H9 (cell line): Measurements from ENCODE around the gene ZNF341. TPM values are rescaled to one million over a fixed set of nuclear protein-coding genes. Genes with fewer than 3 reads are reported as not detected.

ENCODE experiments used
- DNase-seq: peaks from one replicate; pipeline ENCODE4 v3.0.0-alpha.2; 2017
- H2AFZ ChIP-seq: one replicate; pipeline ENCODE4 v1.6.1; 2013; ENCODE audit warnings: mild to moderate bottlenecking, low read length, control low read depth, moderate library complexity
- H2AK5ac ChIP-seq: 2 replicates; pipeline ENCODE4 v1.6.1; 2013; ENCODE audit warnings: low read length, control low read depth, mixed read lengths; ENCODE audit not compliant: insufficient read length
- H2BK120ac ChIP-seq: one replicate; pipeline ENCODE4 v1.6.1; 2013; ENCODE audit warnings: low read depth, mild to moderate bottlenecking, low read length, control low read depth, inconsistent platforms; ENCODE audit not compliant: poor library complexity, severe bottlenecking
- H2BK12ac ChIP-seq: 2 replicates; pipeline ENCODE4 v1.6.1; 2013; ENCODE audit warnings: low read length, control low read depth, mixed read lengths, low read depth; ENCODE audit not compliant: insufficient read length
- H2BK15ac ChIP-seq: 2 replicates; pipeline ENCODE4 v1.6.1; 2013; ENCODE audit warnings: low read depth, low read length, control low read depth
- H2BK20ac ChIP-seq: one replicate; pipeline ENCODE4 v1.6.1; 2013; ENCODE audit warnings: low read depth, mild to moderate bottlenecking, low read length, control low read depth, inconsistent platforms; ENCODE audit not compliant: poor library complexity, severe bottlenecking
- H2BK5ac ChIP-seq: 2 replicates; pipeline ENCODE4 v1.6.1; 2013; ENCODE audit warnings: low read length, control low read depth, mixed read lengths; ENCODE audit not compliant: insufficient read length
- H3K14ac ChIP-seq: 2 replicates; pipeline ENCODE4 v1.6.1; 2013; ENCODE audit warnings: low read length, control low read depth; ENCODE audit not compliant: insufficient read depth
- H3K18ac ChIP-seq: 2 replicates; pipeline ENCODE4 v1.6.1; 2013; ENCODE audit warnings: low read depth, mild to moderate bottlenecking, mixed read lengths, low read length, control low read depth; ENCODE audit not compliant: insufficient read length
- H3K23ac ChIP-seq: 2 replicates; pipeline ENCODE4 v1.6.1; 2013; ENCODE audit warnings: low read length, control low read depth, mixed read lengths, low read depth; ENCODE audit not compliant: insufficient read length
- H3K23me2 ChIP-seq: 2 replicates; pipeline ENCODE4 v1.6.1; 2013; ENCODE audit warnings: low read depth, mild to moderate bottlenecking, mixed read lengths, low read length, control low read depth; ENCODE audit not compliant: insufficient read length, poor library complexity, severe bottlenecking
- H3K27ac ChIP-seq: 2 replicates; pipeline ENCODE4 v1.5.1; 2013; ENCODE audit warnings: low read length, control low read depth, mixed read lengths, low read depth; ENCODE audit not compliant: insufficient read length
- H3K27me3 ChIP-seq: 2 replicates; pipeline ENCODE4 v1.6.1; 2013; ENCODE audit warnings: low read length, control low read depth, inconsistent platforms; ENCODE audit not compliant: insufficient read depth
- H3K4ac ChIP-seq: 2 replicates; pipeline ENCODE4 v1.6.1; 2013; ENCODE audit warnings: low read depth, mild to moderate bottlenecking, control low read depth, inconsistent platforms, low read length, moderate library complexity
- H3K4me1 ChIP-seq: 2 replicates; pipeline ENCODE4 v1.6.1; 2013; ENCODE audit warnings: low read length, control low read depth, inconsistent platforms; ENCODE audit not compliant: insufficient read depth
- H3K4me2 ChIP-seq: 2 replicates; pipeline ENCODE4 v1.6.1; 2013; ENCODE audit warnings: low read length, control low read depth, mixed read lengths; ENCODE audit not compliant: insufficient read length, insufficient read depth
- H3K56ac ChIP-seq: 2 replicates; pipeline ENCODE4 v1.6.1; 2013; ENCODE audit warnings: low read depth, mild to moderate bottlenecking, mixed read lengths, low read length, control low read depth; ENCODE audit not compliant: insufficient read length
- H3K79me1 ChIP-seq: 2 replicates; pipeline ENCODE4 v1.6.1; 2013; ENCODE audit warnings: low read depth, mild to moderate bottlenecking, moderate library complexity, low read length, control low read depth, inconsistent platforms; ENCODE audit not compliant: insufficient read depth, poor library complexity, severe bottlenecking
- H3K79me2 ChIP-seq: 2 replicates; pipeline ENCODE4 v1.6.1; 2013; ENCODE audit warnings: low read length, control low read depth, inconsistent platforms; ENCODE audit not compliant: insufficient read depth
- H3K9ac ChIP-seq: 2 replicates; pipeline ENCODE4 v1.6.1; 2013; ENCODE audit warnings: low read length, control low read depth, mixed read lengths; ENCODE audit not compliant: insufficient read length; ENCODE audit errors: extremely low read depth
- H3K9me3 ChIP-seq: one replicate; pipeline ENCODE4 v1.6.1; 2013; ENCODE audit warnings: low read depth, low read length, inconsistent platforms; ENCODE audit not compliant: control insufficient read depth
- H3T11ph ChIP-seq: one replicate; pipeline ENCODE4 v1.6.1; 2013; ENCODE audit warnings: mild to moderate bottlenecking, low read length, control low read depth, inconsistent platforms
- H4K20me1 ChIP-seq: one replicate; pipeline ENCODE4 v1.6.1; 2013; ENCODE audit not compliant: control insufficient read depth, insufficient read length, insufficient read depth
- H4K5ac ChIP-seq: 2 replicates; pipeline ENCODE4 v1.6.1; 2013; ENCODE audit warnings: low read depth, mild to moderate bottlenecking, mixed read lengths, low read length, control low read depth; ENCODE audit not compliant: insufficient read length
- H4K8ac ChIP-seq: replicated peaks from 2 replicates; pipeline ENCODE4 v1.6.1; 2013; ENCODE audit warnings: low read length, control low read depth, mixed read lengths, low read depth; ENCODE audit not compliant: insufficient read length
- H4K91ac ChIP-seq: 2 replicates; pipeline ENCODE4 v1.6.1; 2013; ENCODE audit warnings: low read depth, mild to moderate bottlenecking, moderate library complexity, mixed read lengths, low read length, control low read depth; ENCODE audit not compliant: insufficient read length
- H3K27ac Mint-ChIP-seq, 3 experiments: 2 replicates in 2 of 3; 3 replicates in 1 of 3; pipeline ENCODE4 v1.8.0; 2020 to 2021; ENCODE audit warnings: mixed read lengths in 3 of 3, mild to moderate bottlenecking in 1 of 3, moderate library complexity in 1 of 3
- H3K27me3 Mint-ChIP-seq: 2 replicates; pipeline ENCODE4 v1.8.0; 2021; ENCODE audit warnings: low read depth, mild to moderate bottlenecking, moderate library complexity, mixed read lengths
- H3K36me3 Mint-ChIP-seq, 3 experiments: 2 replicates in 2 of 3; 3 replicates in 1 of 3; pipeline ENCODE4 v1.8.0; 2020 to 2021; ENCODE audit warnings: low read depth in 3 of 3, mixed read lengths in 3 of 3; ENCODE audit not compliant: insufficient read depth in 1 of 3
- H3K4me1 Mint-ChIP-seq, 2 experiments: 2 replicates each; pipeline ENCODE4 v1.8.0; 2020; ENCODE audit warnings: mixed read lengths in 2 of 2
- H3K4me3 Mint-ChIP-seq, 2 experiments: 2 replicates in 1 of 2; 3 replicates in 1 of 2; pipeline ENCODE4 v1.8.0; 2020 to 2021; ENCODE audit warnings: mild to moderate bottlenecking in 2 of 2, mixed read lengths in 2 of 2, moderate library complexity in 1 of 2
- H3K9me3 Mint-ChIP-seq, 2 experiments: 2 replicates in 1 of 2; 3 replicates in 1 of 2; pipeline ENCODE4 v1.8.0; 2020; ENCODE audit warnings: mild to moderate bottlenecking in 2 of 2, mixed read lengths in 2 of 2, moderate library complexity in 1 of 2
- CTCF ChIP-seq: fragments of 200-600 bp; sonication (generic); conservative IDR thresholded peaks from 3 replicates; pipeline ENCODE4 v1.8.0; 2021; ENCODE audit warnings: antibody characterized with exemption, mild to moderate bottlenecking
- WGBS: extraction: QIAGEN DNeasy Blood & Tissue Kit; methylation state at CpG from one replicate; pipeline ENCODE4 v1.1.7; 2013; ENCODE audit warnings: missing lambda C conversion rate, low lambda C conversion rate, mixed read lengths; ENCODE audit not compliant: insufficient read length; ENCODE audit errors: extremely low coverage; 5-methylcytosine and 5-hydroxymethylcytosine counted together
- total RNA-seq: library from RNA; stranded (reverse); gene quantifications from 2 replicates; pipeline ENCODE4 v1.2.1, GENCODE V29; 2021

The ZNF341 gene
- total RNA-seq, 1 experiment from 2014 or later = 5.2 TPM

DNA sequence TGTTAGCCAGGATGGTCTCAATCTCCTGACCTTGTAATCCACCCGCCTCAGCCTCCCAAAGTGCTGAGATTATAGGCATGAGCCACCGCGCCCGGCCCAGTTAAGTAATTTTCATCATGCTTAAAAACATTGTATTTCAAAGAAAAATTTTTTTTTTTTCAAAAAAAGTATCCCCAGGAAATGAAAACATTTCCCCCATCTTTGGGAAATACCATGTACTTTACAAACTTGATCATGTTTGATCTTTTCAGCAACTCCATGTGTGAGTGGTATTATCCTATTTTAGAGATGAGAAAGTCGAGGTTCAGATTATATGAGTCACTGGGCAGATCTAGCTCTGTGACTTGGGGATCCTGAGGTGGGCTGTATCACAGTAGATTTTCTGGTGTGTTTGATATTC, 91.2 kb downstream of the ZNF341 start:
- H3K9ac ChIP-seq = no peak overlapping the region

More for the DNA sequence above, 91.2 kb downstream of the ZNF341 start:
- H4K91ac ChIP-seq = no peak overlapping the region
- no peaks in the 10 kb centered on the region for H3K27me3 ChIP-seq
- no peaks in the 10 kb centered on the region for H3K27me3 Mint-ChIP-seq
- H3K4me1 Mint-ChIP-seq = peaks cover 41 to 46% of the 10 kb centered on the region in 2 experiments
- DNase-seq = no peak
- no peak overlapping the region for H3K4ac ChIP-seq
- H2BK120ac ChIP-seq = no peak overlapping the region
- H3K14ac ChIP-seq = no peak overlapping the region
- H3K56ac ChIP-seq = no peak overlapping the region
- H3K9me3 ChIP-seq = no peaks in the 10 kb centered on the region
- peaks cover 4% of the 10 kb centered on the region; the same call in 1 of the 2 replicates for H3K79me2 ChIP-seq
- no peak overlapping the region for H3K4me2 ChIP-seq
- no peak overlapping the region for H2AFZ ChIP-seq
- H2BK15ac ChIP-seq = no peak overlapping the region
- no peak overlapping the region for H2BK12ac ChIP-seq
- WGBS = no CpG with 5 or more reads among the region's 5 CpGs
- no peak overlapping the region for H3K4me3 Mint-ChIP-seq
- no peak for TF ChIP-seq CTCF
- H2AK5ac ChIP-seq = no peak overlapping the region
- no peaks in the 10 kb centered on the region for H3K23me2 ChIP-seq
- H4K20me1 ChIP-seq = no peaks in the 10 kb centered on the region
- H3K27ac ChIP-seq = no peak overlapping the region
- no peaks in the 10 kb centered on the region; a peak in 1 of 7 replicates for H3K36me3 Mint-ChIP-seq
- H4K8ac ChIP-seq = no peak overlapping the region
- H3K27ac Mint-ChIP-seq = no peak overlapping the region
- H2BK5ac ChIP-seq = no peak overlapping the region
- no peak overlapping the region for H4K5ac ChIP-seq
- H3K23ac ChIP-seq = no peak overlapping the region
- H3K9me3 Mint-ChIP-seq = no peaks in the 10 kb centered on the region
- no peaks in the 10 kb centered on the region for H3K79me1 ChIP-seq
- H2BK20ac ChIP-seq = no peak overlapping the region
- no peak overlapping the region for H3K18ac ChIP-seq
- H3K4me1 ChIP-seq = peaks cover 4% of the 10 kb centered on the region; the same call in 1 of the 2 replicates
- H3T11ph ChIP-seq = no peak overlapping the region
